ENCODE data around the gene FBXO46.
A peak's percentile ranks its signal among the peaks of the same experiment; 100 is the strongest.

Gene FBXO46

DNA sequence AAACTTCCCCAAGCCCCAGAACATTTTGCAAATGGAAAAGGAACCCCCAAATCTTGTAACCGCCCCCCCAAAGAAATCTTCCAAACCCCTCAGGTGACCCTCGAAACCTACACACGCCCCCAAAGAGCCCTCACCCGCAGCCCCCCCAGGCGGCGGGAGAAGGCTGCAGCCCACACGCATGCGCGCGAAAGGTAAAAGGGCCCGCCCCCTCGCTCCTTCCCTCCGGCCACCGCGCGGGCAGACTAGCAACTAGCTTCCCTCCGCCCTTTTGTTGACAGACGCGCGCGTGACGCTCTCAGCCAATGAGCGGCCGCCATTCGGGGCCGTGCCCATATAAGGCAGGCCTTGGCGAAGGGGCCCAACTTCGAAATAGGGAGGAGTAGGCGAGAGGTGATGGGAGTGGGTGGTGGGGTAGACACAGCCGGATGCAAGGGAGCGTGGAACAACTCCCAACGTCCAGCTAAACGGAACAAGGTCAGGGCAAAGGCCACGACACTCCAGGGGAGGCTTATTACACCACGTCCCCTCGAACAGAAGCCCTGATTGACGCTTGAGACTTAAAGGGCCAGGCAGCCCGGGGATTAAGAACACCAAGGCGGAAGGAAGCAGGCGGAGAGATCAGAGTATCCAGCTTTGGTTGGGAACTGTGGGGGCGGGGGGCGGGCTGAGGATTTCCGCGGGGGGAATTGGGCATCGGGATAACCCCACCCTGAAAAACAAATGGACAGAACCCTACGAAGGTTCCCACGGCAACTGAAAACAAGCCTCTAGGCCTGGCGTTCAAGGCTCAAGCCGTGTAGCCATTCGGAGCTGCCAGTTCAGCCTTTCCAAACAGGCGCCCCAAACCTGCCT is 13.3 kb downstream of the FBXO46 start:
- TF ChIP-seq, protein P1, sequence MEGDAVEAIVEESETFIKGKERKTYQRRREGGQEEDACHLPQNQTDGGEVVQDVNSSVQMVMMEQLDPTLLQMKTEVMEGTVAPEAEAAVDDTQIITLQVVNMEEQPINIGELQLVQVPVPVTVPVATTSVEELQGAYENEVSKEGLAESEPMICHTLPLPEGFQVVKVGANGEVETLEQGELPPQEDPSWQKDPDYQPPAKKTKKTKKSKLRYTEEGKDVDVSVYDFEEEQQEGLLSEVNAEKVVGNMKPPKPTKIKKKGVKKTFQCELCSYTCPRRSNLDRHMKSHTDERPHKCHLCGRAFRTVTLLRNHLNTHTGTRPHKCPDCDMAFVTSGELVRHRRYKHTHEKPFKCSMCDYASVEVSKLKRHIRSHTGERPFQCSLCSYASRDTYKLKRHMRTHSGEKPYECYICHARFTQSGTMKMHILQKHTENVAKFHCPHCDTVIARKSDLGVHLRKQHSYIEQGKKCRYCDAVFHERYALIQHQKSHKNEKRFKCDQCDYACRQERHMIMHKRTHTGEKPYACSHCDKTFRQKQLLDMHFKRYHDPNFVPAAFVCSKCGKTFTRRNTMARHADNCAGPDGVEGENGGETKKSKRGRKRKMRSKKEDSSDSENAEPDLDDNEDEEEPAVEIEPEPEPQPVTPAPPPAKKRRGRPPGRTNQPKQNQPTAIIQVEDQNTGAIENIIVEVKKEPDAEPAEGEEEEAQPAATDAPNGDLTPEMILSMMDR (conservative IDR thresholded peaks at IDR 0.05): no peak
- peak overlapping the region; percentile 94 for H3K27ac ChIP-seq

DNA sequence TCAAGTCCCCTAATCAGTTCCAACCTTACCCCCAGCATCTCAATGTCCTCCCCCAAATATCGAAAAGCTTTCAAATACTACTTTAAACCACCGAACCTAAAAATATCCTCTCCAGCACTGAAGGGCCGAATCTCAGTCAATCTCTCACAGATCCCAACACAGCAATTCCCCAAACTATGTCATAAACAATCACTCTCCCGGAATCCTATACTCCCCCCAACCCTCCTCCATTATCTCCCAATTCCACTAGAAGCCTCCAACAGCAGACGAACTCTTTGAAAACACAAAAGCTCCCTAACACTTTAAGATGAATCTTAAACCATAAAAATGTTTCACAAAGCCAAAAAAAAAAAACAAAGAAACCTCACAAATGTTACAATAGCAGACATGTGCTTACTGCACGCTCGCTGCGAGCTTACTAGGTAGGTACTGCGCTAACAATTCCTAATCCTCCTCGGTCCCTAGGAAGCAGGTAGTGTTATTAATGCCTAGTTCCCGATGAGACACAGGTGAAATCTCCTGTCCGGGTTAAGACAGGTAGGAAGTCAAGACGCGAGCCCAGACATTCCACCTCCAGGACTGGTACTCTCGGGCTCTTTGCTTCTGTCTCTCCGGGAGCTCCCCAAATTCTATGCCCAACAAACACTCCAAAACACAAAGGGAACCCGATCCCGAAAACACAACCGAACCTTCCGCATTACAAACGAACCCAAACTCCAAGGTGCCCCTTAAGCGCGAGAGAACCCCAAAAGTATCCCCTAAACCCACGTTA is 14.2 kb downstream of the FBXO46 start:
- TF ChIP-seq, protein P1 (conservative IDR thresholded peaks at IDR 0.05): no peak
- peak overlapping the region; percentile 94 for H3K27ac ChIP-seq

DNA sequence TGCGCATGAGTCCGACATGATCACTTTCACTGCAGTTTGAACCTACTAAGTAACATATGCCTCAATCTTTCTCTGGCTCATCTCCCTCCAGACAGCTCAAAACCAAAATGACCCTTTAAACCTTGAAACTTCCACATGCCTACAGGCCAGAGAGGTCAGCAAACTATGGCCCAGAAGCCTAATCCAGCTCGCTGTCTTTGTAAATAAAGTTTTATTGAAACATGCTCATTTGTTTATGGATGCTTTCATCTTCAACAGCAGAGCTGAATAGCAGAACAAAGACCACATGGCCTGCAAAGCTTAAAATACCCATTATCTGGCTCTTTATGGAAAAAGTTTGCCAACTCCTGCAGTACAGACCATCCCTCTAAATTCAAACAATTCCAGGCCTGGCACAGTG is 15.6 kb downstream of the FBXO46 start:
- TF ChIP-seq, protein P1 (conservative IDR thresholded peaks at IDR 0.05): no peak
- peak overlapping the region; percentile 94 for H3K27ac ChIP-seq

DNA sequence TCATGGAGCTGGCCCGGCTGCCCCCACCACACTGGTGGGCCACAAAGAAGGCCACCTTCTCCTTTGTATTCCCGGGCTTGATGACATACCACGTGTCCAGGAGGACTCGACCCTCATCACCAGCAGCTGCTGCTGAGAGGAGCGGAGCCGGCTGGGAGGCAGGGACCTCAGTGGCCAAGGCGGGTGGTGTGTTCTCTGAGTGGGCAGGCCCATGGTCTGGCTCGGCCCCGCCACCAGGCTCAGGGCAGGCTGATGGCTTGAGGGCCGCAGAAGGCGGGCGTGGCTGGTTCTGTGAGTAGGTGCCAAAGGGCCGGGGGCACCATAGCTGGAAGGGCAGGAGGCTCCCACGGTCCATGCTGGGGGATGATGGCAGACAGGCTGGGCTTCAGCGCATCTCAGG is 17.6 kb downstream of the FBXO46 start:
- H3K27ac ChIP-seq: no peak overlapping the region
- TF ChIP-seq, protein P1 (conservative IDR thresholded peaks at IDR 0.05): no peak

DNA sequence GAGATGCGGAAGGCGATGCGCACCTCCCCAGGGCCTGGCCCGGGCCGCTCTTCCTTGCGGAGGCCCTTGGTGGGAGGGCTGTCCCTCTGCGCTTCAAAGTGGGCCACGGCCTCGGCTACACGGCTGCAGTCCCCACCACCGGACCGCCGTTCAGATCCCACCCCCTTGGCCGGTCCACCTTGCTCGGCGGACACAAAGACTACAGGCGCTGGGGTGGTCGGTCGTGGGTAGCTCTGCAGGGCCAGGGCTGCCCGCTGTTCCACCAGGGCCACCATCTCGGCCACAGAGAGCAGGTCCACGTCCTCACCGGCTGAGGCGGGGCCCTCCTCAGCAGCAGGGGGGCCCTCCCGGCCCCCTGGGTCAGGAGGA is 18.0 kb downstream of the FBXO46 start:
- H3K27ac ChIP-seq: no peak overlapping the region

DNA sequence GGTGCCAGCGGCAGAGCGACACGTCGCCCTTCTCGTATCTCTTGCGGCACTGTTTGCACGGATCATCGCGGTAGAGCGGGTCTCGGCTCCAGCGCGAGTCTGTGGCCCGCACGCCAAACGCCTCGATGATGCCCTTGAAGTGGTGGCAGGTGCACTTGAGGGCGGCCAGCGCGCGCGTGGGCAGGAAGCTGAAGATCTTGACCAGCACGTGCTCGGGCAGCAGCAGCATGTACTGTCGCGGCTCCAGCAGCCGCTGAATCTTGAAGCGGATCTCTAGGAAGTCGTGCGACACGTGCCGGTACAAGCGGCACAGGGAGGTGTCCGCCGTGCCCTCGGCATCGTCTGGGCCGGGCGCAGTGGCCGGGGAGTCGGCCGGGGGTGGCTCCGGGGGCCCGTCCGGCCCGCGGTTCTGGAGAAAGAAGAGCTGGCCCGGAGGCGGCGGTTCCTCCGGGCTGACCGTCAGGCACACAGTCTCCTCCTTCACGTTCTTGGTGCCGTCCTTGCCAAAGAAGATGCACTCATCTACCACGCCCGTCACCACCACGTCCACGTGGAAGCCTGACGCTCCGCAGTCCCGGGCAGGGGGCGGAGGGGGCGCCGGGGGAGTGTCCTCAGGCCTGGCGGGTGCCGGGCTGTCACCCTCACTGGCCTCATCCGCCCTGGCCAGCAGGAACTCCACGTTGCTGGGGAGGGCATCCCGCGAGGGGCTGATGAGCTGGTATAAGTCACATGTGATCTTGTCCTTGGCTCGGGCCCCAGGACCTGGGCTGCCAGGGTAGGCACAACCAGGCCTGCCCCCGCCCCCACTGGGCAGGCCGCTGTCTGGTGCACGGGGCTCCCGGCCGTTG is 18.6 kb downstream of the FBXO46 start:
- TF ChIP-seq, protein P1 (conservative IDR thresholded peaks at IDR 0.05): no peak
- no peak overlapping the region for H3K27ac ChIP-seq

More for the DNA sequence above, 18.0 kb downstream of the FBXO46 start:
- TF ChIP-seq, protein P1 (conservative IDR thresholded peaks at IDR 0.05): no peak

All from VCaP (cell line).